Measurements from ENCODE around the gene MREG. TPM values are rescaled to one million over a fixed set of nuclear protein-coding genes. Genes with fewer than 3 reads are reported as not detected.

MREG gene
- total and polyA plus RNA-seq, 10 of the 15 experiments (the other 5 are each of a cell fraction or from before 2014, with no cell fraction given): 6.9 to 45.0 (median 28.5) TPM

- TF ChIP-seq PAX5 (IDR thresholded peaks at IDR 0.05; ENCODE audit: borderline replicate concordance, low read depth, low read length): no peak
- TF ChIP-seq TAF1 (IDR thresholded peaks at IDR 0.05; ENCODE audit: borderline replicate concordance, low read depth, low read length): no peak
Measured at GRCh38 chr2:216041438-216041837, 28.1 kb upstream of the MREG start (continued).

GRCh38 chr2:216039918-216040317 is 26.6 kb upstream of the MREG start:
- Histone ChIP-seq H3K9me3 (replicated peaks; ENCODE audit: control insufficient read depth, insufficient read depth, low read length) (no peaks in the 10 kb centered on the region), H3K79me2 (ENCODE audit: control insufficient read depth, insufficient read depth, low read length) (no peaks in the 10 kb centered on the region), H3K4me3 (no peak overlapping the region), H3K36me3 (ENCODE audit: control insufficient read depth in 2 of 2, insufficient read depth in 2 of 2, low read length in 1 of 2) (peaks cover 0 to 2% of the 10 kb centered on the region in 2 experiments; a peak in 3 of 4 replicates), H3K4me1 (ENCODE audit: control insufficient read depth, insufficient read depth, low read length) (peaks cover 3% of the 10 kb centered on the region), H3K9ac (ENCODE audit: control insufficient read depth, insufficient read depth, low read length) (no peak overlapping the region), H4K20me1 (ENCODE audit: control insufficient read depth, insufficient read depth) (no peaks in the 10 kb centered on the region), H3K27ac (ENCODE audit: control insufficient read depth, insufficient read depth) (no peak overlapping the region), H3K27me3 (replicated peaks in 1 of 2; ENCODE audit: control insufficient read depth in 2 of 2, insufficient read depth in 2 of 2, low read length in 1 of 2) (no peaks in the 10 kb centered on the region), H2AFZ (ENCODE audit: control insufficient read depth, low read depth, low read length) (no peak overlapping the region), H3K4me2 (ENCODE audit: control insufficient read depth, insufficient read depth) (no peak overlapping the region)
- in situ Hi-C loops (cut with MboI): no loop called here
- ChIA-PET POLR2A (no interaction called here), RAD21 (ENCODE audit: unreplicated experiment) (interaction anchor here (1.2 kb wide), 1 partner anchor 16 kb away, joined by 3 read pairs; no protein-coding TSS in a partner anchor), SMC1A (ENCODE audit: uncharacterized antibody, unreplicated experiment) (interaction anchor here (0.9 to 1.5 kb wide), 3 partner anchors 9 to 91 kb away, joined by 3 to 7 read pairs (median 4); no protein-coding TSS in a partner anchor), CTCF (no interaction called here)
- WGBS (ENCODE audit: insufficient coverage, insufficient replicate concordance, low lambda C conversion rate, missing lambda C conversion rate): 77% methylated on average over 3 of the region's 3 CpGs
- intact Hi-C loops (cut with micrococcal nuclease; ENCODE audit: unreplicated experiment): loop anchor here (10.0 kb wide), 3 partner anchors 165 to 625 kb away; partner anchors contain the start of gene RPL37A
- ATAC-seq: no peak
- BruUV-seq (replicated peaks): no TSS peak
- no peak for FAIRE-seq
- DNase-seq (ENCODE audit: low read depth, low spot score): no peak
- TF ChIP-seq BHLHE40 (IDR thresholded peaks at IDR 0.05; ENCODE audit: borderline replicate concordance in 1 of 2, low read depth in 2 of 2, low read length in 1 of 2): no peak
- TF ChIP-seq GABPA (IDR thresholded peaks at IDR 0.05; ENCODE audit: low read depth): no peak
- no peak for TF ChIP-seq MEF2A (IDR thresholded peaks at IDR 0.05; ENCODE audit: insufficient read depth, low read depth, low read length)
- no peak for TF ChIP-seq PRDM15 (CRISPR knock-in tag; IDR thresholded peaks at IDR 0.05)
- no peak for TF ChIP-seq NBN (IDR thresholded peaks at IDR 0.05)
- no peak for TF ChIP-seq REST (IDR thresholded peaks at IDR 0.05; ENCODE audit: low read depth, low read length)
- TF ChIP-seq ZNF384 (IDR thresholded peaks at IDR 0.05; ENCODE audit: borderline replicate concordance, low read depth, low read length): no peak
- no peak for TF ChIP-seq TCF12 (IDR thresholded peaks at IDR 0.05; ENCODE audit: low read depth, low read length)
- no peak for TF ChIP-seq RELB (IDR thresholded peaks at IDR 0.05; ENCODE audit: low read depth)
- no peak for TF ChIP-seq FOXM1 (IDR thresholded peaks at IDR 0.05; ENCODE audit: low read depth, low read length)
